Memory B cell (primary cell): ENCODE measurements around the gene CES2.
A peak's percentile ranks its signal among the peaks of the same experiment; 100 is the strongest.
"Not testable (repeated sequence)": the region's sequence is repeated elsewhere in the genome, so short reads cannot be mapped to it uniquely, and the experiment has no call there.

Source experiments
- ATAC-seq: fragments of 150-1000 bp; cut with Tn5 transposase; 2 replicates; pipeline ENCODE4 v1.10.0; 2021; ENCODE audit warnings: low read depth, mild to moderate bottlenecking, moderate library complexity
- DNase-seq, 2 donors: peaks; one replicate each; pipeline ENCODE4 v3.0.0; 2022; ENCODE audit warnings: low spot score in 2 of 2
- H3K27ac Mint-ChIP-seq: one replicate; pipeline ENCODE4 v1.8.0; 2022; ENCODE audit warnings: mild to moderate bottlenecking, moderate library complexity, mixed read lengths
- H3K27me3 Mint-ChIP-seq: one replicate; pipeline ENCODE4 v1.8.0; 2022; ENCODE audit warnings: mixed read lengths
- H3K36me3 Mint-ChIP-seq: one replicate; pipeline ENCODE4 v1.8.0; 2022; ENCODE audit warnings: mild to moderate bottlenecking, mixed read lengths
- H3K4me1 Mint-ChIP-seq: one replicate; pipeline ENCODE4 v1.8.0; 2022; ENCODE audit warnings: mixed read lengths
- H3K4me3 Mint-ChIP-seq: one replicate; pipeline ENCODE4 v1.8.0; 2022; ENCODE audit warnings: mild to moderate bottlenecking, moderate library complexity, mixed read lengths
- H3K9me3 Mint-ChIP-seq: one replicate; pipeline ENCODE4 v1.8.0; 2022; ENCODE audit warnings: mixed read lengths

Gene CES2

DNA sequence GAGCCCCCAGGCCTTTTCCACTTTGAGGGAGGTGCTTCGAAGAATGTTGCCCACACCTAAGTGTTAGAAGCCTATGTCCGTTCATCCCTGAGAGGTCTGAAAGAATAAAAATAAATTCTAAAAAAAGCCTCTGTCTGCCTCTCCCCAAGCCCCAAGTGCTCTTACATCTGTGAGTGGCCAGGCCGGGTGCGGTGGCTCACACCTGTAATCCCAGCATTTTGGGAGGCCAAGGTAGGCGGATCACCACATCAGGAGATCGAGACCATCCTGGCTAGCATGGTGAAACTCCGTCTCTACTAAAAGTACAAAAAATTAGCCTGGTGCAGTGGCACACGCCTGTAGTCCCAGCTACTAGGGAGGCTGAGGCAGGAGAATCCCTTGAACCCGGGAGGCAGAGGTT is 9.7 kb downstream of the CES2 start:
- H3K4me1 Mint-ChIP-seq, ATAC-seq, H3K27ac Mint-ChIP-seq: not testable (repeated sequence)

DNA sequence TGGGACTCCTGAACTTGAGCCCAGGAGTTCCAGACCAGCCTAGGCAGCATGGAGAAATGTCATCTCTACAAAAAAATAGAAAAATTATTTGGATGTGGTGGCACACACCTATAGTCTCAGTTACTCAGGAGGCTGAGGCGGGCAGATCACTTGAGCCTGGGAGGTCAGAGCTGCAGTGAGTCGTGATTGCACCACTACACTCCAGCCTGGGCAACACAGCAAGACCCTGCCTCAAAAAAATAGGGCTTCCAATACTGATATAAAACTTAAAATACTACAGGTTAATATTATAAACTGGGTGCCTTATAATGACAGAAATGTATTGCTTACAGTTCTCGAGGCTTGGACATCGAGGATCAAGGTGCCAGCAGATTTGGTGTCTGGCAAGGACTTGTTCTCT is 10.6 kb downstream of the CES2 start:
- peaks cover 9% of the 10 kb centered on the region for H3K36me3 Mint-ChIP-seq
- peaks cover 7% of the 10 kb centered on the region for H3K4me1 Mint-ChIP-seq
- no peak for ATAC-seq
- H3K27ac Mint-ChIP-seq, result no peak overlapping the region
- no peak for DNase-seq
- H3K27me3 Mint-ChIP-seq, result peaks cover 16% of the 10 kb centered on the region
- no peaks in the 10 kb centered on the region for H3K9me3 Mint-ChIP-seq
- no peak overlapping the region for H3K4me3 Mint-ChIP-seq

More for the DNA sequence above, 9.7 kb downstream of the CES2 start:
- H3K27me3 Mint-ChIP-seq, result peaks cover 13% of the 10 kb centered on the region
- not testable (repeated sequence) for DNase-seq, H3K4me3 Mint-ChIP-seq, H3K9me3 Mint-ChIP-seq, H3K36me3 Mint-ChIP-seq

DNA sequence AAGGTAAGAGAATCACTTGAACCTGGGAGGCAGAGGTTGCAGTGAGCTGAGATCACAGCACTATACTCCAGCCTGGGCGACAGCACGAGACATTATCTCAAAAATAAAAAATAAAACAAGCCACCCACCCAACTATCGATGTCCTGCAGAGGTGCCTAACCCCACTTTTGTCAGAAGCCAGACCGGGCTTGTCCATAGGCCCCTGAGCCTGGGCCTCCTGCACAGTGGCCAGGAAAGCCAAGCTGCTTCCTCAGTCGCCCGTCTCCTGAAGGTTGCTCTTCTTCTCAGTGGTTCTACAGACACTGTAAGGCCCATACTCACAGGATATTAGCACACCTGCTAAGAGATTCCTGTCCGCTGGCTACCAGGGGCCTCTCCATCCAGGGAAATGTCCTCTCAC is 11.2 kb downstream of the CES2 start:
- Mint-ChIP-seq H3K9me3 (peaks cover 3% of the 10 kb centered on the region), H3K27me3 (peaks cover 19% of the 10 kb centered on the region), H3K36me3 (peaks cover 9% of the 10 kb centered on the region), H3K4me1 (peaks cover 7% of the 10 kb centered on the region), H3K4me3 (no peak overlapping the region), H3K27ac (no peak overlapping the region)
- ATAC-seq (no peak), DNase-seq (no peak)

DNA sequence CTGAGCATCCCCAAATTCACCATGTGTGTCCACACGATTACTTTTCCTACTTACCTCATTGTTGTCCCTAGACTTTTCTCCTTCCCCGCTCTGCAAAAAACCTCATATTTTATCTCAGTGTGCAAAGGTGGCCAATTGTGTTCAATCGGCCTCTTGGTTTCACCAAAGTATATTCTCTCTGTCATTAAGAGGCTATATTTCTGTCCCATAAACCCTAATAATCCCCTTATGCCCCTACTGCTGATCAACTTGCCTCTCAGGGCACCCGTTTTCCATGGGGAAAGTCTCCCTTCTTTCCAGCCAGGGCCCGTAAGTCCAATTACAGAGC is 11.6 kb downstream of the CES2 start:
- peaks cover 3% of the 10 kb centered on the region for H3K9me3 Mint-ChIP-seq
- H3K27ac Mint-ChIP-seq, result no peak overlapping the region

DNA sequence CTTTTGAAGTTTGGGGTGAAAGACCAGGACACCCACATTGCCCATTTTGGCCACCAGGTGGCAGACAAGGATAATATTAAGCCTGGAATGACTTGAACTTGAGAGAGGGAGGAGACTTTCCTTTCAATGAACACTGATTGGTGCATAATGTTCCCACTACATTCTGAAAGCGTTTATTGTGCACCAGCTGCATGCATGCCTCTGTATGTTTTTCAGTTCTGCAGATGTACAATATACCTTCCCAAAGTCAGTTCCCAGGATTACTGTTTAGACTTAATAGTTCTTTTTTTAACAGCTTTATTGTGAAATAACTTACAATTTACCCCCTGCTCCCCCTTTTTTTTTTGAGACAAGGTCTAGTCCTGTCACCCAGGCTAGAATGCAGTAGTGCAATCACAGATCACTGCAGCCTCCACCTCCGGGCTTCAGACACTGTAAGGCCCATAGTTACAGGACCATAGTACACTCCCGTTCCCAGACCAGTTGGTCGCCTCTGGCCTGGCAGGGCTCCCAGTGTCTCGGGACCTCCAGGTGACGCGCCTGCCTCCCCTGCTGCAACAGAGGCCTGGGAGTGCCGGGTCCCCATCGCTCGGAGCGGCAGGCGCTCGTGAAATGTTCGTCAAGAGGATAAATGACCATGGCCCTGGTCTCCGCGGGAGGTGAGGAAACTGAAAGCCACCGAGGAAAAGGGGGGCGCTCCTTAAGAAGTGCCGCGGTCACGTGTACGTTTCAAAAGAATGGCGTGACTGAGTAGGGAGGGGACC is 12.2 kb downstream of the CES2 start:
- Mint-ChIP-seq H3K27ac (no peak overlapping the region), H3K4me1 (peaks cover 7% of the 10 kb centered on the region), H3K27me3 (peaks cover 22% of the 10 kb centered on the region), H3K4me3 (peak overlapping the region; percentile 88), H3K9me3 (peaks cover 3% of the 10 kb centered on the region), H3K36me3 (peaks cover 3% of the 10 kb centered on the region)
- ATAC-seq, result peak; percentile 89
- peak; percentile 77 to 86 for DNase-seq

More for the DNA sequence above, 11.6 kb downstream of the CES2 start:
- peaks cover 22% of the 10 kb centered on the region for H3K27me3 Mint-ChIP-seq
- H3K4me3 Mint-ChIP-seq, result no peak overlapping the region
- peaks cover 8% of the 10 kb centered on the region for H3K36me3 Mint-ChIP-seq
- no peak for ATAC-seq
- DNase-seq, result no peak
- peaks cover 7% of the 10 kb centered on the region for H3K4me1 Mint-ChIP-seq

DNA sequence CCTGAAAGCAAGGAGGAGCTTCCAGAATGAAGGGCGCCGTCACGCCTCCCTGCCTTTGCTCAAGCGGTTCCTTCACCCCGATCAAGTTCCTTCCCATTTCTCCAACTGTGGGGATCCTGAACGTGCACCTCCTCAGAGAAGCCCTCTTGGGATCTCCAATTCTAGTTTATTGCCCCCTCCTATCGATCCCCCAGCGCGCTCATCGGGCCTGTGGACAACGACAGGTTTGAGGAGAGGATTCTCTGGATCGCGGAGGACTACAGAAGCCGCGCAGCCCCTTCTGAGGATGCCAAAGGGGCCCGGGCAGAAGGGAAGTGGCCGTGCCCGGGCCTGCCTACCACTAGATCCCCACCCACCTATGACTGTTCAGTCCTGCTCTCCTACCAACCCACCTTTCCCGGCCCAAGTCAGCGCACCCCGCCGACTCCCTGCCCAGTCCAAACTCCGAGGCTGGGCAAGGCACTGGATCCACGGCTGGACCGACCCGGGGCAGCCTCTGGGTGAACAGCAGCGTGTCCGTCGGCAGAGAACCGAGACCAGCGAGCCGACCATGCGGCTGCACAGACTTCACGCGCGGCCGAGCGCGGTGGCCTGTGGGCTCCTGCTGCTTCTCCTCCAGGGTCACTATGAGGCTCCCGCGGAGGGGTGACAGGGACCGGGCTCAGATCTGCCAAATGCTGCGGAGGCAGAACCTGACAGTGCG is 13.0 kb downstream of the CES2 start:
- Mint-ChIP-seq H3K4me1 (peaks cover 7% of the 10 kb centered on the region), H3K27me3 (peaks cover 26% of the 10 kb centered on the region), H3K27ac (no peak overlapping the region), H3K9me3 (peaks cover 3% of the 10 kb centered on the region), H3K4me3 (peak overlapping the region; percentile 88), H3K36me3 (no peaks in the 10 kb centered on the region)
- DNase-seq (no peak), ATAC-seq (no peak)

DNA sequence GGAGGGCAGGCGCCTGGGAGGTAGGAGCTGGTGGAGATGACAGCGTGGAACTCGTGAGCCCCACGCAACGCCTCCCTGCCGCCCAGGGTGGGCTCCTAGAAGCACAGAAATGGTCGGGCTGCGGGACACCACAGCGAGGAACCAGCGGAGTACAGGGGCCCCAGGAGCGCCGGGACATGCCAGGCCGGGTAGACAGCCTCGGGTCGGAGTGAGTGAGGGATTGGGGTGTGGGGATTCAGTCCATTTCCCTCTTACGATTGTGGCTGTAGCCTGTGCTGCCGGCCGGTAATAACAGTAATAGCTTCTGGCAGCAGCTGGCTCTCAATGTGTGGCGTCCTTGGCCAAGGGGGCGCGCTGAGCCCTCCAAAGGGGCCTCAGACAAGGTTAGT is 13.5 kb downstream of the CES2 start:
- H3K27me3 Mint-ChIP-seq, result peaks cover 27% of the 10 kb centered on the region

DNA sequence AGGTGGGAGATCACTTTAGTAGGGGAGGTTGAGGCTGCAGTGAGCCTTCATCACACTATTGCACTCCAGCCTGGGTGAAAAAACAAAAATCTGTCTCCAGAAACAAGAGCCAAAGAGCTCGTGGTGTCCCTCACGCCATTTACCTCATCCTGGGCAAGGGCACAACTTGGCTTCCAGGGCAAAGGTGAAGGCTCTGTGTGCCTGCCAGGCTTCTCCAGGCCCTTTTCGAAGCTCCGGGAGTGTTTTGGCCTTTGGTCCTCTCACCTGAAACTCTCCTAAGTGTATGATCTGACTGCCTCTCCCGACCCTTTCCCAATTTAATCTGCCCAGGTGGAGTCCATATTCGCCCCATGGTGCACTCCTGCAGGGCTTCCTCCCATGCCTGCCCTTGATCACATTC is 14.2 kb downstream of the CES2 start:
- Mint-ChIP-seq H3K27me3 (peaks cover 29% of the 10 kb centered on the region), H3K4me1 (peaks cover 7% of the 10 kb centered on the region), H3K36me3 (no peaks in the 10 kb centered on the region), H3K27ac (no peak overlapping the region), H3K4me3 (no peak overlapping the region), H3K9me3 (peaks cover 3% of the 10 kb centered on the region)
- ATAC-seq (no peak), DNase-seq (no peak)

More for the DNA sequence above, 13.5 kb downstream of the CES2 start:
- H3K4me3 Mint-ChIP-seq, result no peak overlapping the region
- peaks cover 7% of the 10 kb centered on the region for H3K4me1 Mint-ChIP-seq
- H3K27ac Mint-ChIP-seq, result no peak overlapping the region
- DNase-seq (no peak), ATAC-seq (no peak)
- no peaks in the 10 kb centered on the region for H3K36me3 Mint-ChIP-seq
- H3K9me3 Mint-ChIP-seq, result peaks cover 3% of the 10 kb centered on the region

DNA sequence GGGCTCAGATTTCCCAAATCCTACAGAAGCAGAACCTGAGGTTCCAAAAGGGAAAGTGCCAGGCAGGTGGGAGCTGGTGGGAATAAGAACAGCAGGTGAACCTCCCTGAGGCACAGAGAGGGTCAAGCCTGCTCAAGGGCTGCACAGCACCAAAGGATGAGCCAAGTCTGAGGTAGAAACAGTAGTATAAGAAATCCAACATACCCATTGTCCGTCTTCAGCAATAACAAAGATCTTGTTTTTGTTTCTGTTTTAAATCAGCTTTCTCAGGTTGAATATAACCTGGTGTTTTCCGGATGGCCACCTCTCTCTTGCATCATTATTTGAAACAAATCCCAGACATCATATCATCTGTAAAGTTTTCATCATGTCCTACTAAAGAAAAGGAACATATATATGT is 15.1 kb downstream of the CES2 start:
- H3K9me3 Mint-ChIP-seq, result peaks cover 3% of the 10 kb centered on the region
- H3K27me3 Mint-ChIP-seq, result peaks cover 29% of the 10 kb centered on the region
- H3K36me3 Mint-ChIP-seq, result no peaks in the 10 kb centered on the region
- peaks cover 7% of the 10 kb centered on the region for H3K4me1 Mint-ChIP-seq
- DNase-seq, result no peak
- no peak overlapping the region for H3K27ac Mint-ChIP-seq
- H3K4me3 Mint-ChIP-seq, result no peak overlapping the region
- ATAC-seq, result no peak

DNA sequence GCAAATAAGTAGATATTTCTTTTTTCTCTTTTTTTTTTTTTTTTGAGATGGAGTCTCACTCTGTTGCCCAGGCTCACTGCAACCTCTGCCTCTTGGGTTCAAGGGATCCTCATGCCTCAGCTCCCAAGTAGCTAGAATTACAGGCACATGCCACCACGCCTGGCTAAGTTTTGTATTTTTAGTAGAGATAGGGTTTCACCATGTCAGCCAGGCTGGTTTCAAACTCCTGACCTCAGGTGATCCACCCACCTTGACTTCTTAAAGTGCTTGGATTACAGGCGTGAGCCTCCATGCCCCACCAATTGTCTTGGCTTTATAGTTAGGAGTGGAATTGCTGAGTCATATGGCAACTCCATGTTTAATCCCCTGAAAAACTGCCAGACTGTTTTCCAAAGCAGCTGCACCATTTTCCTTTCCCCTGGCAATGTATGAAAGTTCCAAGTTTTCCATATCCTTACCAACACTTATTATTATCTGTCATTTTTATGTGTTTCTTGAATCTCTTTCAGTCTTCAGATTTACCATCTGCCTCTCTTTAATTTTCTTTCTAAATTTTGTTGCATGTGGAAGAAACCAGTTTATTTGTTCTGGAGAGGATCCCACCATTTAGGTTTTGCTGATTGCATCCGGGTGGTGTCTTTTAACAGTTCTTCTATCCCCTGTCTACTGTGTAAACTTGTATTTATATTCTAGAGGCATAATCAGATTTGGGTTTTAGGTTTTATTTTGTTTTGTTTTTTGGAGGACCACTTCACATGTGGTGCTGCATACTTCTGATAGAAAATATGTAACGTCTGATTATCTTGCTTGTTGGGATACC is 15.9 kb downstream of the CES2 start:
- ATAC-seq (no peak), DNase-seq (no peak)
- Mint-ChIP-seq H3K27ac (no peak overlapping the region), H3K27me3 (peaks cover 29% of the 10 kb centered on the region), H3K4me1 (peaks cover 7% of the 10 kb centered on the region), H3K4me3 (no peak overlapping the region), H3K9me3 (peaks cover 3% of the 10 kb centered on the region), H3K36me3 (no peaks in the 10 kb centered on the region)

DNA sequence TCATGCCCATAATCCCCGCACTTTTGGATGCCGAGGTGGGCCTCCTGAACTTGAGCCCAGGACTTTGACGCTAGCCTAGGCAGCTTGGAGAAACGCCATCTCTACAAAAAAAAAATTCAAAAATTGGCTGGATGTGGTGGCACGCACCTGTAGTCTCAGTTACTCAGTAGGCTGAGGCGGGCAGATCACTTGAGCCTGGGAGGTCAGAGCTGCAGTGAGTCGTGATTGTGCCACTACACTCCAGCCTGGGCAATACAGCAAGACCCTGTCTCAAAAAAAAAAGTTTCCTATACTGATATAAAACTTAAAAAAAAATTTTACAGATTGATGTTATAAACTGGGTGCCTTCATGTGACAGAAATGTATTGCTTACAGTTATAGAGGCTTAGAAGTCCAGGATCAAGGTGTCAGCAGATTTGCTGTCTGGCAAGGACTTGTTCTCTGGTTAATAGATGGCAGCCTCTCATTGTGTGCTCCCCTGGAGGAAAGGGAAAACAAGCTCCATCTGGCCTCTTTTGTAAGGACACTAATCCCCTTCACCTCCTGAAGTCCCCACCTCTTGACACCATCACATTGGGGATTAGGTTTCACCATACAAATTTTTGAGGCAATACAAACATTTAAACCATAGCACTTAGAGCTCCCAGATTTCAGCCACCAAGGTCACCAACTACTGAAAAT is 17.3 kb downstream of the CES2 start:
- no peak overlapping the region for H3K4me3 Mint-ChIP-seq
- H3K9me3 Mint-ChIP-seq, result peaks cover 3% of the 10 kb centered on the region
- no peaks in the 10 kb centered on the region for H3K36me3 Mint-ChIP-seq
- DNase-seq (no peak), ATAC-seq (no peak)
- H3K27ac Mint-ChIP-seq, result no peak overlapping the region
- H3K4me1 Mint-ChIP-seq, result peaks cover 7% of the 10 kb centered on the region
- peaks cover 29% of the 10 kb centered on the region for H3K27me3 Mint-ChIP-seq

DNA sequence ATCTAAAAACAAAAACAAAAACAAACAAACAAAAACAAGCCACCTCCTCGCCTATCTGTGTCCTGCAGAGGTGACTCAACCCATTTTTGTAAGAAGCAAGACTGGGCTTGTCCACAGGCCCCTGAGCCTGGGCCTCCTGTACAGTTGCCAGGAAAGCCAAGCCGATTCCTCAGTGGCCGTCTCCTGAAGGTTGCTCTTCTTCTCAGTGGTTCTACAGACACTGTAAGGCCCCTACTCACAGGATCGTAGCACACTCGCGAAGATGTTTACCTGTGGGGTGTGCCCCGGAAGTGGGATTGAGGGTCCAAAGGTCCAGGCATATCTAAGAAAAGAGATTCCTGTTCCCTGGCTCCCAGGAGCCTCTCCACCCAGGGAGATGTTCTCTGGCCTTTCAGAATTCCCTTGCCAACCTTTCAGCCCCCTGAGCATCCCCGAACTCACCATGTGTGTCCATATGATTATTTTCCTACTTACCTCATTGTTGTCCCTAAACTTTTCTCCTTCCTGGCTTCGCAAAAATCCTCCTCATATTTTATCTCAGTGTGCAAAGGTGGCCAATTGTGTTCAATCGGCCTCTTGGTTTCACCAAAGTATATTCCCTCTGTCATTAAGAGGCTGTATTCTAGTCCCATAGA is 18.3 kb downstream of the CES2 start:
- Mint-ChIP-seq H3K27me3 (peaks cover 26% of the 10 kb centered on the region), H3K27ac (no peak overlapping the region), H3K4me3 (no peak overlapping the region), H3K9me3 (peaks cover 3% of the 10 kb centered on the region), H3K4me1 (peaks cover 1% of the 10 kb centered on the region), H3K36me3 (no peaks in the 10 kb centered on the region)
- no peak for DNase-seq
- no peak for ATAC-seq

DNA sequence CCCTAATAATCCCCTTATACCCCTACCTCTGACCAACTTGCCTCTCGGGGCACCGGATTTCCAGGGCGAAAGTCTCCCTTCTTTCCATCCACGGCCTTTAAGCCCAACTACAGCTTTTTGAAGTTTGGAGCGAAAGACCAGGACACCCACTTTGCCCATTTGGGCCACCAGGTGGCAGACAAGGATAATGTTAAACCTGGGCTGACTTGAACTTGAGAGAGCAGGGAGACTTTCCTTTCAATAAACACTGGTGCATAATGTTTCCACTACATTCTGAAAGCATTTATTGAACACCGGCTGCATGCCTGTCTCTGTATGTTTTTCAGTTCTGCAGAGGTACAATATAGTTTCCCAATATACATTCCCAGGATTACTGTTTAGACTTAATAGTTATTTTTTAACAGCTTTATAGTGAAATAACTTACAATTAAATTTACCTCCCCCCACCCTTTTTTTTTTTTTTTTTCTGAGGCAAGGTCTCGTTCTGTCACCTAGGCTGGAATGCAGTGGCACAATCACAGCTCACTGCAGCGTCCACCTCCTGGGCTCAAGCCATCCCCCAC is 18.9 kb downstream of the CES2 start:
- H3K27me3 Mint-ChIP-seq, result peaks cover 23% of the 10 kb centered on the region
- DNase-seq (peak; percentile 60 to 67), ATAC-seq (peak; percentile 92)
- no peaks in the 10 kb centered on the region for H3K36me3 Mint-ChIP-seq
- H3K4me1 Mint-ChIP-seq, result peaks cover 6% of the 10 kb centered on the region
- H3K27ac Mint-ChIP-seq, result no peak overlapping the region
- H3K9me3 Mint-ChIP-seq, result peaks cover 3% of the 10 kb centered on the region
- H3K4me3 Mint-ChIP-seq, result no peak overlapping the region
